Cardiac muscle cell (in vitro differentiated cells and primary cell): ENCODE measurements around the gene OR5K1. TPM values are rescaled to one million over a fixed set of nuclear protein-coding genes. Genes with fewer than 3 reads are reported as not detected.

Experiments used
- DNase-seq, 2 donors: peaks; one replicate each; pipeline versions ENCODE4 v3.0.0 to v3.0.0-alpha.2; 2010 to 2017; ENCODE audit warnings: low read depth in 1 of 2, low spot score in 1 of 2
- H3K27ac ChIP-seq: fragments of 200-600 bp; sonication (generic); 2 replicates; pipeline ENCODE4 v1.5.1; 2016
- H3K27me3 ChIP-seq: fragments of 200-600 bp; sonication (generic); 2 replicates; pipeline ENCODE4 v1.6.0; 2016; ENCODE audit warnings: control low read depth
- H3K36me3 ChIP-seq: fragments of 200-600 bp; sonication (generic); 2 replicates; pipeline ENCODE4 v1.5.1; 2016; ENCODE audit warnings: control low read depth
- H3K4me1 ChIP-seq: fragments of 200-600 bp; sonication (generic); 2 replicates; pipeline ENCODE4 v1.8.1; 2017; ENCODE audit warnings: low read depth, mild to moderate bottlenecking, mixed run types
- H3K4me3 ChIP-seq: fragments of 200-600 bp; sonication (generic); 2 replicates; pipeline ENCODE4 v1.5.1; 2016; ENCODE audit warnings: mild to moderate bottlenecking
- H3K9me3 ChIP-seq: fragments of 200-600 bp; sonication (generic); 2 replicates; pipeline ENCODE4 v1.5.1; 2017; ENCODE audit warnings: low read depth, mild to moderate bottlenecking, control low read depth
- polyA plus RNA-seq: library from polyadenylated mRNA; unstranded; fragments of >200 nt; fragmentation: Nextera tagmentation; extraction: Ambion mirVana; gene quantifications from 2 replicates; pipeline ENCODE4 v1.2.1, GENCODE V29; 2016
- total RNA-seq: library from RNA; depleted of rRNA; stranded (reverse); fragments of >200 nt; gene quantifications from 2 replicates; pipeline ENCODE4 v1.2.3, GENCODE V29; 2016
- TF ChIP-seq, protein P1 (sequence below): IDR thresholded peaks from 2 replicates; pipeline ENCODE4 v1.5.1; 2012; ENCODE audit warnings: low read depth, mild to moderate bottlenecking, low read length

Gene OR5K1
- total and polyA plus RNA-seq, 2 experiments from 2014 or later: not detected

DNA sequence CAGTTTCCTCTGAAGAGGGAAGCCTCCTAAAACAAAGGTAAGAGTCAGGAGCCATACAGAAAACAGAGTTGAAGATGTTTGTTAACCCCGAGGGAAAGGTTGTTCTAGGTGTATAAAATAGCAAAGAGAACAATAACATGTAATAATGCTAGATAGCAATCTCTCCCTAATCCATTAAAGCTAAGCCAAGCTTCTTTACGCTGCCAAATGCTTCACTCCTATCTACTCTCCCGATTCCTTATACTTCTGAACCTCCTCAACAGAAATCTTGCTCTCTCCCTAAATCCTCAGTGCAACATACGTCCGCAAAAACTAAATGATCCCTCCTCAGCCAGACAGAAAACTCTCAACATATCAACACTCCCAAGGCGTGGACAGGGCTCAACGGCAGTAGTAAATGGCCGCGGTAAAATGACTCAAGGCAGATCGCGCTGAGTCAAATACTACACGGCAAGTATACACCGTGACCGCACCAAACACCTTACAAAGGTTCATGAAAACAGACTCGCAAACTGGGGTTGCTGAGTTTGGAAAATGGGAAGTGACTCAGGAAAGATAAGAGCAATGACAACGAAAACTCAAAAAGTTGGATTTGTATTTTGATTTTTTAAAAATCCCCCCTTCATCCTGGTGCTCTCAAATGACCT, 59.0 kb downstream of the OR5K1 start:
- Histone ChIP-seq H3K36me3 (peaks cover 2% of the 10 kb centered on the region), H3K4me1 (peaks cover 4% of the 10 kb centered on the region), H3K27ac (peak overlapping the region; percentile 83), H3K27me3 (no peaks in the 10 kb centered on the region), H3K9me3 (no peaks in the 10 kb centered on the region), H3K4me3 (peak overlapping the region; percentile 64)
- TF ChIP-seq, protein P1, sequence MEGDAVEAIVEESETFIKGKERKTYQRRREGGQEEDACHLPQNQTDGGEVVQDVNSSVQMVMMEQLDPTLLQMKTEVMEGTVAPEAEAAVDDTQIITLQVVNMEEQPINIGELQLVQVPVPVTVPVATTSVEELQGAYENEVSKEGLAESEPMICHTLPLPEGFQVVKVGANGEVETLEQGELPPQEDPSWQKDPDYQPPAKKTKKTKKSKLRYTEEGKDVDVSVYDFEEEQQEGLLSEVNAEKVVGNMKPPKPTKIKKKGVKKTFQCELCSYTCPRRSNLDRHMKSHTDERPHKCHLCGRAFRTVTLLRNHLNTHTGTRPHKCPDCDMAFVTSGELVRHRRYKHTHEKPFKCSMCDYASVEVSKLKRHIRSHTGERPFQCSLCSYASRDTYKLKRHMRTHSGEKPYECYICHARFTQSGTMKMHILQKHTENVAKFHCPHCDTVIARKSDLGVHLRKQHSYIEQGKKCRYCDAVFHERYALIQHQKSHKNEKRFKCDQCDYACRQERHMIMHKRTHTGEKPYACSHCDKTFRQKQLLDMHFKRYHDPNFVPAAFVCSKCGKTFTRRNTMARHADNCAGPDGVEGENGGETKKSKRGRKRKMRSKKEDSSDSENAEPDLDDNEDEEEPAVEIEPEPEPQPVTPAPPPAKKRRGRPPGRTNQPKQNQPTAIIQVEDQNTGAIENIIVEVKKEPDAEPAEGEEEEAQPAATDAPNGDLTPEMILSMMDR: no peak
- peak; percentile 57 to 74 for DNase-seq

Other genes with a start within 250 kb of the OR5K1 start
- gene OR5H6, start 199.0 kb upstream of the OR5K1 start, total RNA-seq: not detected in 2 replicates
- gene OR5H6, start 199.0 kb upstream of the OR5K1 start, polyA plus RNA-seq: not detected in 2 replicates
- gene OR5H2, start 180.7 kb upstream of the OR5K1 start, total RNA-seq: not detected in 2 replicates
- gene OR5H2, start 180.7 kb upstream of the OR5K1 start, polyA plus RNA-seq: not detected in 2 replicates
- gene OR5K4, start 109.3 kb upstream of the OR5K1 start, total RNA-seq: not detected in 2 replicates
- not detected in 2 replicates for gene OR5K4, start 109.3 kb upstream of the OR5K1 start, polyA plus RNA-seq
- not detected in 2 replicates for gene OR5K3, start 72.5 kb upstream of the OR5K1 start, total RNA-seq
- not detected in 2 replicates for gene OR5K3, start 72.5 kb upstream of the OR5K1 start, polyA plus RNA-seq
- gene OR5K2, start 34.5 kb downstream of the OR5K1 start, total RNA-seq: not detected in 2 replicates
- gene OR5K2, start 34.5 kb downstream of the OR5K1 start, polyA plus RNA-seq: not detected in 2 replicates
- gene CLDND1, start 59.7 kb downstream of the OR5K1 start, total RNA-seq: 70.1 and 83.9 TPM in 2 replicates
- gene CLDND1, start 59.7 kb downstream of the OR5K1 start, polyA plus RNA-seq: 59.6 and 81.4 TPM in 2 replicates
- not detected in 2 replicates for gene GPR15, start 68.8 kb downstream of the OR5K1 start, total RNA-seq
- not detected in 2 replicates for gene GPR15, start 68.8 kb downstream of the OR5K1 start, polyA plus RNA-seq
- 37.3 and 45.0 TPM in 2 replicates for gene CPOX, start 130.4 kb downstream of the OR5K1 start, total RNA-seq
- gene CPOX, start 130.4 kb downstream of the OR5K1 start, polyA plus RNA-seq: 10.5 and 12.0 TPM in 2 replicates